GM23338 (cell line): ENCODE measurements around the gene EEA1. TPM values are rescaled to one million over a fixed set of nuclear protein-coding genes. Genes with fewer than 3 reads are reported as not detected.

Experiments used
- ATAC-seq: fragments of 200-7000 bp; cut with Tn5 transposase; 3 replicates; pipeline ENCODE4 v1.9.1; 2020
- DNase-seq: peaks from one replicate; pipeline ENCODE4 v3.0.0-alpha.2; 2015; ENCODE audit warnings: low spot score
- H2AFZ ChIP-seq: fragments of 200-600 bp; sonication (generic); 2 replicates; pipeline ENCODE4 v1.8.0; 2016; ENCODE audit warnings: antibody characterized with exemption, mild to moderate bottlenecking, moderate library complexity
- H3F3A ChIP-seq: fragments of 200-600 bp; sonication (generic); replicated peaks from 2 replicates; pipeline ENCODE4 v1.8.0; 2017; ENCODE audit warnings: antibody characterized with exemption, mixed run types, low read depth
- H3K27ac ChIP-seq: fragments of 200-600 bp; sonication (generic); 2 replicates; pipeline ENCODE4 v1.6.1; 2016; ENCODE audit warnings: low read depth
- H3K27me3 ChIP-seq: fragments of 200-600 bp; sonication (generic); 2 replicates; pipeline ENCODE4 v1.8.0; 2016; ENCODE audit warnings: mild to moderate bottlenecking, mixed run types, moderate library complexity; ENCODE audit not compliant: insufficient read depth
- H3K36me3 ChIP-seq: fragments of 200-600 bp; sonication (generic); 2 replicates; pipeline ENCODE4 v1.8.0; 2016; ENCODE audit warnings: mild to moderate bottlenecking; ENCODE audit not compliant: insufficient read depth
- H3K4me1 ChIP-seq: fragments of 200-600 bp; sonication (generic); 2 replicates; pipeline ENCODE4 v1.8.0; 2016; ENCODE audit warnings: mild to moderate bottlenecking, moderate library complexity; ENCODE audit not compliant: insufficient read depth
- H3K4me2 ChIP-seq: fragments of 200-600 bp; sonication (generic); 2 replicates; pipeline ENCODE4 v1.7.1; 2017; ENCODE audit warnings: mixed run types
- H3K4me3 ChIP-seq: fragments of 200-600 bp; sonication (generic); 2 replicates; pipeline ENCODE4 v1.6.1; 2016; ENCODE audit warnings: mixed run types
- H3K79me2 ChIP-seq: fragments of 200-600 bp; sonication (generic); replicated peaks from 2 replicates; pipeline ENCODE4 v1.8.0; 2017; ENCODE audit warnings: mild to moderate bottlenecking; ENCODE audit not compliant: insufficient read depth
- H3K9me2 ChIP-seq: fragments of 200-600 bp; sonication (generic); 2 replicates; pipeline ENCODE4 v1.8.0; 2017; ENCODE audit not compliant: insufficient read depth
- H4K20me1 ChIP-seq: fragments of 200-600 bp; sonication (generic); replicated peaks from 2 replicates; pipeline ENCODE4 v1.8.0; 2017; ENCODE audit warnings: mild to moderate bottlenecking; ENCODE audit not compliant: insufficient read depth
- H3K27ac Mint-ChIP-seq: 2 replicates; pipeline ENCODE4 v1.8.0; 2020; ENCODE audit warnings: inconsistent platforms, mild to moderate bottlenecking, moderate library complexity, mixed read lengths
- H3K27me3 Mint-ChIP-seq: 3 replicates; pipeline ENCODE4 v1.8.0; 2022; ENCODE audit warnings: low read depth, mild to moderate bottlenecking, moderate library complexity, mixed read lengths, inconsistent platforms; ENCODE audit not compliant: insufficient read depth, poor library complexity
- H3K36me3 Mint-ChIP-seq: 3 replicates; pipeline ENCODE4 v1.8.0; 2021; ENCODE audit warnings: low read depth, mild to moderate bottlenecking, inconsistent platforms, moderate library complexity, mixed read lengths
- H3K4me1 Mint-ChIP-seq: 3 replicates; pipeline ENCODE4 v1.8.0; 2020; ENCODE audit warnings: mild to moderate bottlenecking, inconsistent platforms, mixed read lengths
- H3K4me3 Mint-ChIP-seq: 3 replicates; pipeline ENCODE4 v1.8.0; 2021; ENCODE audit warnings: moderate library complexity, mild to moderate bottlenecking, inconsistent platforms, mixed read lengths
- H3K9me3 Mint-ChIP-seq: 3 replicates; pipeline ENCODE4 v1.8.0; 2020; ENCODE audit warnings: moderate library complexity, mild to moderate bottlenecking, inconsistent platforms, mixed read lengths
- JUNB ChIP-seq: IDR thresholded peaks from one replicate; pipeline ENCODE4 v1.6.1; 2016; ENCODE audit warnings: antibody characterized with exemption; ENCODE audit not compliant: unreplicated experiment
- POLR2AphosphoS5 ChIP-seq: IDR thresholded peaks from 2 replicates; pipeline ENCODE4 v1.6.1; 2016; ENCODE audit warnings: antibody characterized with exemption, low read depth
- STAT1 ChIP-seq: IDR thresholded peaks from one replicate; pipeline ENCODE4 v1.6.1; 2016; ENCODE audit warnings: antibody characterized with exemption; ENCODE audit not compliant: unreplicated experiment
- polyA plus RNA-seq: library from polyadenylated mRNA; unstranded; fragments of >200 nt; fragmentation: Nextera tagmentation; extraction: Ambion mirVana; gene quantifications from 2 replicates; pipeline ENCODE4 v1.2.1, GENCODE V29; 2016
- total RNA-seq: library from RNA; depleted of rRNA; stranded (reverse); fragments of >200 nt; shearing (Covaris generic); gene quantifications from 2 replicates; pipeline ENCODE4 v1.2.3, GENCODE V29; 2014
- TF ChIP-seq, protein P1 (sequence below): IDR thresholded peaks from 2 replicates; pipeline ENCODE4 v1.6.1; 2016; ENCODE audit warnings: antibody characterized with exemption
- TF ChIP-seq, protein P2 (sequence below): IDR thresholded peaks from one replicate; pipeline ENCODE4 v1.6.1; 2018; ENCODE audit warnings: antibody characterized with exemption; ENCODE audit not compliant: unreplicated experiment
- TF ChIP-seq, protein P3 (sequence below): fragments of 250-450 bp; sonication (Bioruptor Pico); IDR thresholded peaks from 2 replicates; pipeline ENCODE4 v1.5.0; 2020; ENCODE audit warnings: mild to moderate bottlenecking, moderate library complexity
- TF ChIP-seq, protein P4 (sequence below), 2 experiments: fragments of 200-600 bp in 1 of 2; sonication (generic) in 1 of 2; conservative IDR thresholded peaks; 2 replicates each; pipeline versions ENCODE4 v1.5.1 to v1.6.1; 2016 to 2017; ENCODE audit warnings: antibody characterized with exemption in 2 of 2, low read depth in 2 of 2, mild to moderate bottlenecking in 2 of 2, moderate library complexity in 1 of 2

The EEA1 gene
- total and polyA plus RNA-seq, 2 experiments from 2014 or later = 10.0 to 41.1 TPM

DNA sequence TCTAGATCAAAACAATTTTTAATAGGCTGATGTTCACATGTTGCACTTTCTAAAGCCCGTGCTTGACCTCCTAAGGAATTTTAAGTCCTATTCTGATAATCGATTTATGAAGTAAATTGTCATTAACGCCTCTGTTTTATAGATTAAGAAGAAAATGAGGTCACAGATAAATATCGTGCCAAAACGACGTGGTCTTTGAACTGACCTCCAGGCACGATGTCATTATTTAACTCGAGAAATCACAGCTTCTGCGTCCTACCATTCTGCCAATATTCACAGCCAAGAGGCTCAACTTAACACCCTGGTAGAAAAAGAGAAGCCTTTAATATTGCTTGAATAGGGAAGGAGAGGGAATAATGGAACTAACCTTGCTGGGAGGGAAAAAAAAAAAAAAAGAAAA is 888 bp upstream of the EEA1 start (continued):
- TF ChIP-seq JUNB = no peak
- TF ChIP-seq, protein P1, sequence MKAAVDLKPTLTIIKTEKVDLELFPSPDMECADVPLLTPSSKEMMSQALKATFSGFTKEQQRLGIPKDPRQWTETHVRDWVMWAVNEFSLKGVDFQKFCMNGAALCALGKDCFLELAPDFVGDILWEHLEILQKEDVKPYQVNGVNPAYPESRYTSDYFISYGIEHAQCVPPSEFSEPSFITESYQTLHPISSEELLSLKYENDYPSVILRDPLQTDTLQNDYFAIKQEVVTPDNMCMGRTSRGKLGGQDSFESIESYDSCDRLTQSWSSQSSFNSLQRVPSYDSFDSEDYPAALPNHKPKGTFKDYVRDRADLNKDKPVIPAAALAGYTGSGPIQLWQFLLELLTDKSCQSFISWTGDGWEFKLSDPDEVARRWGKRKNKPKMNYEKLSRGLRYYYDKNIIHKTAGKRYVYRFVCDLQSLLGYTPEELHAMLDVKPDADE = no peak
- no peak for TF ChIP-seq POLR2AphosphoS5
- TF ChIP-seq, protein P2, sequence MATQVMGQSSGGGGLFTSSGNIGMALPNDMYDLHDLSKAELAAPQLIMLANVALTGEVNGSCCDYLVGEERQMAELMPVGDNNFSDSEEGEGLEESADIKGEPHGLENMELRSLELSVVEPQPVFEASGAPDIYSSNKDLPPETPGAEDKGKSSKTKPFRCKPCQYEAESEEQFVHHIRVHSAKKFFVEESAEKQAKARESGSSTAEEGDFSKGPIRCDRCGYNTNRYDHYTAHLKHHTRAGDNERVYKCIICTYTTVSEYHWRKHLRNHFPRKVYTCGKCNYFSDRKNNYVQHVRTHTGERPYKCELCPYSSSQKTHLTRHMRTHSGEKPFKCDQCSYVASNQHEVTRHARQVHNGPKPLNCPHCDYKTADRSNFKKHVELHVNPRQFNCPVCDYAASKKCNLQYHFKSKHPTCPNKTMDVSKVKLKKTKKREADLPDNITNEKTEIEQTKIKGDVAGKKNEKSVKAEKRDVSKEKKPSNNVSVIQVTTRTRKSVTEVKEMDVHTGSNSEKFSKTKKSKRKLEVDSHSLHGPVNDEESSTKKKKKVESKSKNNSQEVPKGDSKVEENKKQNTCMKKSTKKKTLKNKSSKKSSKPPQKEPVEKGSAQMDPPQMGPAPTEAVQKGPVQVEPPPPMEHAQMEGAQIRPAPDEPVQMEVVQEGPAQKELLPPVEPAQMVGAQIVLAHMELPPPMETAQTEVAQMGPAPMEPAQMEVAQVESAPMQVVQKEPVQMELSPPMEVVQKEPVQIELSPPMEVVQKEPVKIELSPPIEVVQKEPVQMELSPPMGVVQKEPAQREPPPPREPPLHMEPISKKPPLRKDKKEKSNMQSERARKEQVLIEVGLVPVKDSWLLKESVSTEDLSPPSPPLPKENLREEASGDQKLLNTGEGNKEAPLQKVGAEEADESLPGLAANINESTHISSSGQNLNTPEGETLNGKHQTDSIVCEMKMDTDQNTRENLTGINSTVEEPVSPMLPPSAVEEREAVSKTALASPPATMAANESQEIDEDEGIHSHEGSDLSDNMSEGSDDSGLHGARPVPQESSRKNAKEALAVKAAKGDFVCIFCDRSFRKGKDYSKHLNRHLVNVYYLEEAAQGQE = no peak

DNA sequence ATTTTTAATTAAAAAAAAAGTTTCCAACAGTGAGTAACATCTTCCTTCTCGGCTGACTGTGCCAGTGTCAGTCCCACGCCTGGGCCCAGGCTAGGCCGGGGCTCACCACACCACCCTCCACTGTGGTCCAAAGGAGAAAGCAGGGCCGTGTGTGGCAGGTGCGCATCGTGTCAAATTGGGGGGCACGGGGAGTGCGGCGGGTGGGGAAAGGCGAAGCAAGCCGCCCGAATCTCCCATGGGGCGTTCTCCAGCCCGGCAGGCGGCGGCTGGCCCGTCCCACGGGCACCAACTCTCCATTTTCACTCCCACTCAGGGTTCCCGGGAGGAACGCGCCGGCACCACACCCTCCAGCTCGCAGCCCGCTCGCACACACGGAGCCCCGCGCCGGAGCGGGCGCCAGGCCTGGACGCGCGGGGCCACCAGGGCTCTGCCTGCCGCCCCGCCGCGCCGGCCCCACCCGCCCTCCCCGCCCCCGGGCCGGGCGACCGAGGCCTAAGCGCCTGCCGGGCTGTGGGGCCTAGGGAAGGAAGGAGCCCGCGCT is 604 bp downstream of the EEA1 start:
- no peak overlapping the region for H2AFZ ChIP-seq
- no peaks in the 10 kb centered on the region for H3K9me2 ChIP-seq
- no peaks in the 10 kb centered on the region for H3K36me3 ChIP-seq
- Mint-ChIP-seq H3K4me1 (peaks cover 40% of the 10 kb centered on the region), H3K27me3 (peaks cover 6% of the 10 kb centered on the region), H3K27ac (no peak overlapping the region), H3K9me3 (no peaks in the 10 kb centered on the region), H3K4me3 (peak overlapping the region; percentile 83), H3K36me3 (peaks cover 1% of the 10 kb centered on the region; the same call in 1 of the 3 replicates)
- peaks cover 4% of the 10 kb centered on the region; the same call in 1 of the 2 replicates for H3F3A ChIP-seq
- H3K4me3 ChIP-seq = peak overlapping the region; percentile 66
- peak overlapping the region; percentile 82 for H3K4me2 ChIP-seq
- ATAC-seq (no peak), DNase-seq (no peak)
- TF ChIP-seq JUNB (no peak), POLR2AphosphoS5 (no peak), STAT1 (no peak)
- TF ChIP-seq, protein P3, sequence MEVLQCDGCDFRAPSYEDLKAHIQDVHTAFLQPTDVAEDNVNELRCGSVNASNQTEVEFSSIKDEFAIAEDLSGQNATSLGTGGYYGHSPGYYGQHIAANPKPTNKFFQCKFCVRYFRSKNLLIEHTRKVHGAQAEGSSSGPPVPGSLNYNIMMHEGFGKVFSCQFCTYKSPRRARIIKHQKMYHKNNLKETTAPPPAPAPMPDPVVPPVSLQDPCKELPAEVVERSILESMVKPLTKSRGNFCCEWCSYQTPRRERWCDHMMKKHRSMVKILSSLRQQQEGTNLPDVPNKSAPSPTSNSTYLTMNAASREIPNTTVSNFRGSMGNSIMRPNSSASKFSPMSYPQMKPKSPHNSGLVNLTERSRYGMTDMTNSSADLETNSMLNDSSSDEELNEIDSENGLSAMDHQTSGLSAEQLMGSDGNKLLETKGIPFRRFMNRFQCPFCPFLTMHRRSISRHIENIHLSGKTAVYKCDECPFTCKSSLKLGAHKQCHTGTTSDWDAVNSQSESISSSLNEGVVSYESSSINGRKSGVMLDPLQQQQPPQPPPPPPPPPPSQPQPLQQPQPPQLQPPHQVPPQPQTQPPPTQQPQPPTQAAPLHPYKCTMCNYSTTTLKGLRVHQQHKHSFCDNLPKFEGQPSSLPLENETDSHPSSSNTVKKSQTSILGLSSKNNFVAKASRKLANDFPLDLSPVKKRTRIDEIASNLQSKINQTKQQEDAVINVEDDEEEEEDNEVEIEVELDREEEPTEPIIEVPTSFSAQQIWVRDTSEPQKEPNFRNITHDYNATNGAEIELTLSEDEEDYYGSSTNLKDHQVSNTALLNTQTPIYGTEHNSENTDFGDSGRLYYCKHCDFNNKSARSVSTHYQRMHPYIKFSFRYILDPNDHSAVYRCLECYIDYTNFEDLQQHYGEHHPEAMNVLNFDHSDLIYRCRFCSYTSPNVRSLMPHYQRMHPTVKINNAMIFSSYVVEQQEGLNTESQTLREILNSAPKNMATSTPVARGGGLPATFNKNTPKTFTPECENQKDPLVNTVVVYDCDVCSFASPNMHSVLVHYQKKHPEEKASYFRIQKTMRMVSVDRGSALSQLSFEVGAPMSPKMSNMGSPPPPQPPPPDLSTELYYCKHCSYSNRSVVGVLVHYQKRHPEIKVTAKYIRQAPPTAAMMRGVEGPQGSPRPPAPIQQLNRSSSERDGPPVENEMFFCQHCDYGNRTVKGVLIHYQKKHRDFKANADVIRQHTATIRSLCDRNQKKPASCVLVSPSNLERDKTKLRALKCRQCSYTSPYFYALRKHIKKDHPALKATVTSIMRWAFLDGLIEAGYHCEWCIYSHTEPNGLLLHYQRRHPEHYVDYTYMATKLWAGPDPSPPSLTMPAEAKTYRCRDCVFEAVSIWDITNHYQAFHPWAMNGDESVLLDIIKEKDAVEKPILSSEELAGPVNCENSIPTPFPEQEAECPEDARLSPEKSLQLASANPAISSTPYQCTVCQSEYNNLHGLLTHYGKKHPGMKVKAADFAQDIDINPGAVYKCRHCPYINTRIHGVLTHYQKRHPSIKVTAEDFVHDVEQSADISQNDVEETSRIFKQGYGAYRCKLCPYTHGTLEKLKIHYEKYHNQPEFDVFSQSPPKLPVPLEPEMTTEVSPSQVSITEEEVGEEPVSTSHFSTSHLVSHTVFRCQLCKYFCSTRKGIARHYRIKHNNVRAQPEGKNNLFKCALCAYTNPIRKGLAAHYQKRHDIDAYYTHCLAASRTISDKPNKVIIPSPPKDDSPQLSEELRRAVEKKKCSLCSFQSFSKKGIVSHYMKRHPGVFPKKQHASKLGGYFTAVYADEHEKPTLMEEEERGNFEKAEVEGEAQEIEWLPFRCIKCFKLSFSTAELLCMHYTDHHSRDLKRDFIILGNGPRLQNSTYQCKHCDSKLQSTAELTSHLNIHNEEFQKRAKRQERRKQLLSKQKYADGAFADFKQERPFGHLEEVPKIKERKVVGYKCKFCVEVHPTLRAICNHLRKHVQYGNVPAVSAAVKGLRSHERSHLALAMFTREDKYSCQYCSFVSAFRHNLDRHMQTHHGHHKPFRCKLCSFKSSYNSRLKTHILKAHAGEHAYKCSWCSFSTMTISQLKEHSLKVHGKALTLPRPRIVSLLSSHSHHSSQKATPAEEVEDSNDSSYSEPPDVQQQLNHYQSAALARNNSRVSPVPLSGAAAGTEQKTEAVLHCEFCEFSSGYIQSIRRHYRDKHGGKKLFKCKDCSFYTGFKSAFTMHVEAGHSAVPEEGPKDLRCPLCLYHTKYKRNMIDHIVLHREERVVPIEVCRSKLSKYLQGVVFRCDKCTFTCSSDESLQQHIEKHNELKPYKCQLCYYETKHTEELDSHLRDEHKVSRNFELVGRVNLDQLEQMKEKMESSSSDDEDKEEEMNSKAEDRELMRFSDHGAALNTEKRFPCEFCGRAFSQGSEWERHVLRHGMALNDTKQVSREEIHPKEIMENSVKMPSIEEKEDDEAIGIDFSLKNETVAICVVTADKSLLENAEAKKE = no peak
- TF ChIP-seq, protein P4, sequence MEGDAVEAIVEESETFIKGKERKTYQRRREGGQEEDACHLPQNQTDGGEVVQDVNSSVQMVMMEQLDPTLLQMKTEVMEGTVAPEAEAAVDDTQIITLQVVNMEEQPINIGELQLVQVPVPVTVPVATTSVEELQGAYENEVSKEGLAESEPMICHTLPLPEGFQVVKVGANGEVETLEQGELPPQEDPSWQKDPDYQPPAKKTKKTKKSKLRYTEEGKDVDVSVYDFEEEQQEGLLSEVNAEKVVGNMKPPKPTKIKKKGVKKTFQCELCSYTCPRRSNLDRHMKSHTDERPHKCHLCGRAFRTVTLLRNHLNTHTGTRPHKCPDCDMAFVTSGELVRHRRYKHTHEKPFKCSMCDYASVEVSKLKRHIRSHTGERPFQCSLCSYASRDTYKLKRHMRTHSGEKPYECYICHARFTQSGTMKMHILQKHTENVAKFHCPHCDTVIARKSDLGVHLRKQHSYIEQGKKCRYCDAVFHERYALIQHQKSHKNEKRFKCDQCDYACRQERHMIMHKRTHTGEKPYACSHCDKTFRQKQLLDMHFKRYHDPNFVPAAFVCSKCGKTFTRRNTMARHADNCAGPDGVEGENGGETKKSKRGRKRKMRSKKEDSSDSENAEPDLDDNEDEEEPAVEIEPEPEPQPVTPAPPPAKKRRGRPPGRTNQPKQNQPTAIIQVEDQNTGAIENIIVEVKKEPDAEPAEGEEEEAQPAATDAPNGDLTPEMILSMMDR (conservative IDR thresholded peaks at IDR 0.05; ENCODE audit: low read depth in 2 of 2) = no peak
- TF ChIP-seq, protein P1 = no peak
- peaks cover 6% of the 10 kb centered on the region; the same call in 1 of the 2 replicates for H3K27me3 ChIP-seq
- peaks cover 39% of the 10 kb centered on the region for H3K79me2 ChIP-seq
- no peaks in the 10 kb centered on the region for H4K20me1 ChIP-seq
- 0 out of 2 replicates have a peak overlapping the region, but pooled peaks have one; percentile 74 for H3K27ac ChIP-seq
- H3K4me1 ChIP-seq = peaks cover 33% of the 10 kb centered on the region
